DMS153 treated with DMSO at 0.1 percent for 48 hours (cell line): Measurements from ENCODE around the gene KHDC1L.
"Not testable (repeated sequence)": the region's sequence is repeated elsewhere in the genome, so short reads cannot be mapped to it uniquely, and the experiment has no call there.

ENCODE experiments used
- DNase-seq: peaks from one replicate; lab custom pipeline; 2025; ENCODE audit not compliant: unreplicated experiment; lab: John Stamatoyannopoulos, UW

KHDC1L gene

DNA sequence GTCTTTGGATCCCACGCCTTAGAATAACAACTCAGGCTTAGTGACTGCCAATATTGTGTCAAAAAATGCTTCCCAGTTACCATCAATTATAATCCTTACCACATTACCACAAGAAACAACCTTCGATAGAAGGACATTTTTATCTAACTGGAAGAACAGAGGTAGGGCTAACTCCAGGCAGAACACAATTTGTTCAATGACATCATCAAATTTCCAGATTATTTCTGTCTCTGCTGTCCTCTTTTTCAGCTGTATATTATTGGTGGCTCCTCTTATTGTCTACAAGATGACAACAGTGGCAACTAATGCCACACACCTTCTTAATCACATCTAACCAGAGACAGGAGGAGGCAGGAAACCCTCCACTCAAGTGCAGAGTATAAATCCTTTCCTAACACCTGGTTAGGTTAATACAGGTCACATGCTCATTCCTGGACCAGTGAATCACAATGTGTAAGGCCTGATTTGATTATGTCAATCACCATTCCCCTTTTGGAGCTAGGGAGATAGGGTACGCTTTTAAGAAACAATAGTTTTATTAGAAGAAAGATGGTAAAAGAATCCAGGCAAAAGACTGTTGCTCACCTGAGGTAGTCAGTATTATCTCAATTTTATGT, 18.0 kb downstream of the KHDC1L start:
- DNase-seq = no peak

DNA sequence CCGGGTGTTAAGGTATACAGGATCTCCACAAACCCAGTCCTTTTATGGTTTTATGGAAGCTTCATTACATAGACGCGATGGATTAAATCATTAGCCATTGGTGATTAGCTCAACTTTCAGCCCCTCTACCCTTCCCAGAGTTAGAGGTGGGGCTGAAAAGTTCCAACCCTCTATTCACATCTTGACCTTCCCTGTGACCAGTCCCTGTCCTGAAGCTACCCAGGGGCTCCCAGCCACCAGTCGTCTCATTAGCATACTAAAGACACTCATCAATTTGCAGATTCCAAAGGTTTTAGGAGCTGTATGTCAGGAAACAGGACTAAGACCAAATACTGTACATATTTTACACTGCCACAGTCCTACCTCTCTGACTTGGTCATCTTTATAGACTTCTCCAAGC, 21.0 kb downstream of the KHDC1L start:
- DNase-seq = no peak

DNA sequence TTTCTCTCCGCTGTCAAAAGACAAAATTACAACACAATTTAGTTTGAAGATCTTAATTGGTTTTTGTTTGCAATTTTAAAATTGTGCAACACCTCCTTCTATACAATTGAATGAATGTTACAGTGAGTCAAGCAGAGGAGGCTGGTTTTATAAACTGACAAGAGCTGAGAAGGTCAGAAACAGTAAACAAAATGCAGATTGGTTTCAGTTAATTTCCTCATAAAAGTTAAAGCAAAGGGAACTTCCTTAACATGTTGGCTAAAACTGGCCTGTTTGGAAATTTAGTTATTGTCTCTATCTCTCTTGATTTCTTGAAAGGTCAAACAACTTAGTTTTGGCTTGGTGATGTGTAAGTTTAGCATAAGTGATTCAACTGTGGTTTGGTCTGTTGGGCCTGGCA, 22.2 kb downstream of the KHDC1L start:
- no peak for DNase-seq

DNA sequence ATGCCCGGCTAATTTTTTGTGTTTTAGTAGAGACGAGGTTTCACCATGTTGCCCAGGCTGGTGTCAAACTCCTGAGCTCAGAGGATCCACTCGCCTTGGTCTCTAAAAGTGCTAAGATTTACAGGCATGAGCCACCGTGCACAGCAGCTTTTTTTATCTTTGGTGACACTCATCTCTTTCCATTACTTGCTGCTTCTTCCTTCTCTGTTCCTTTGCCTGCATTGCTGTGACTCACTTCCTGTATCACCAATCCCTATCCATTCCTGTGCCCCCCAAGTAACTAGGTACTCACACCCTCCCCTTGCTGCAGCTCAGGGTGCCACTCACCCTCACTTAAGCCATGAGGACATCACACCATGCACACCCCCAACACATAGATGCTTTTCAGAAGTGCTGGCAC, 24.6 kb downstream of the KHDC1L start:
- DNase-seq = no peak

DNA sequence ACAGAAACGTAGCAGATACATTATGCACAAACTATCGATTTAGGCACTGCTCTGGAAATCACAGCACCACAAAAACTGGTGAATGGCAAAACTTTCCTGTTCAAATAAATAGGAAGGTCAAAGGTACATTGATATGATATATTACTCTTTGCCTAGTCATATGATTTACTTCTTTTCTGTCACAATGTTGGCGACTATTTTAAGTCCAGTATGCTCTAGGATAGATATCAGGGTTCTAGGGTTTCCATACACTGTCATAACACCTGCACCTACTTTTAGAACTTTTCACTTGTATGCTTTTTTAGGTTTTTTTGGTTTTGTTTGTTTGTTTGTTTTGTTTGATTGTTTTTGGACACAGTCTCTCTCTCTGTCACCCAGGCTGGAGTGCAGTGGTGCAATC, 25.0 kb downstream of the KHDC1L start:
- no peak for DNase-seq

DNA sequence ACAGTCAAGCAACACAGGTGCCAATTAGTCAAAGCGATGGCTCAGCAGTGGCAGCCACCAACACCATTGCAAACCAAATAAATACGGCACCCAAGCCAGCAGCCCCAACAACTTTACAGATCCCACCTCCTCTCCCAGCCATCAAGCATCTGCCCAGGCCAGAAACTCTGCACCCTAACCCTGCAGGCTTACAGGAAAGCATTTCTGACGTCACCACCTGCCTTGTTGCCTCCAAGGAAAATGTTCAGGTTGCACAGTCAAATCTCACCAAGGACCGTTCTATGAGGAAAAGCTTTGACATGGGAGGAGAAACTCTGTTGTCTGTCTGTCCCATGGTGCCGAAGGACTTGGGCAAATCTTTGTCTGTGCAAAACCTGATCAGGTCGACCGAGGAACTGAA, 30.6 kb downstream of the KHDC1L start:
- no peak for DNase-seq

DNA sequence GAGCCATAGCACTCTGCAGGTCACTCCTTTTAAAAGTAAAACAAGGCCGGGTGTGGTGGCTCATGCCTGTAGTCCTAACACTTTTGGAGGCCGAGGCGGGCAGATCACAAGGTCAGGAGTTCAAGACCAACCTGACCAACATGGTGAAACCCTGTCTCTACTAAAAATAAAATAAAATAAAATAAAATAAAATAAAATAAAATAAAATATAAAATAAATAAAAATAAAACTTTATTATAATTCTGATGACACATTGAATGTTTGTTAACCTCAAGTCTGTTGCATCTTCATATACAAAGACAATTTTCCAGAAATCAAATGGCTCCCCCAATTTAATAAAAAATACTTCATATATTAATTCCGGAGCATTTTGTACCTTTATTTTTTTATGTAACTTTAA, 32.0 kb downstream of the KHDC1L start:
- not testable (repeated sequence) for DNase-seq

DNA sequence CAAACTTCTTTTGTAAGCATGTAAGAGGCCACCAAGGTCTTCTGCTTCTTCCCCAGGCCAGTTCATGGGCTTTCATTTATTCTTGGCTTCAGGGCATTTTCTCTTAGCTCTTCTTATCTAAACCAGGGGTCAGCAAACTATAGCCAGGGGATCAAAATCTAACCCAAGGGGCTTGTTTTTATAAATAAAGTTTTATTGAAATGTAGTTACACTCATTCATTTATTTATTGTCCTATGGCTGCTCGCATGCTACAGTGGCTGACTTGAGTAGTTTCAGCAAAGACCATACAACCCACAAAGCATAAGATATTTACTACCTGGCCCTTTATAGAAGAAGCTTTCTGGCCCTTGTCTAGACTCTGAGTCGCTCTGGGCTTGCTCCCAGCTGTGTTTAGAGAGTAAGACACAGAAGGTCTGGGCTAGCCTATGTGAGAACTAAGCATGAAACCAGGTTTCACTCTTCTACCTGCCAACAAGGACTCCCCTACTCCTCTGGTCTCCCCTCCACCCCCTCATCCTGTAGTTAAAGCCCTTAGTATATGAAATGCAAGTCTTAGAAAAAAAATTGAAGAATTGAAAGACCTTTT, 43.2 kb downstream of the KHDC1L start:
- DNase-seq = no peak

DNA sequence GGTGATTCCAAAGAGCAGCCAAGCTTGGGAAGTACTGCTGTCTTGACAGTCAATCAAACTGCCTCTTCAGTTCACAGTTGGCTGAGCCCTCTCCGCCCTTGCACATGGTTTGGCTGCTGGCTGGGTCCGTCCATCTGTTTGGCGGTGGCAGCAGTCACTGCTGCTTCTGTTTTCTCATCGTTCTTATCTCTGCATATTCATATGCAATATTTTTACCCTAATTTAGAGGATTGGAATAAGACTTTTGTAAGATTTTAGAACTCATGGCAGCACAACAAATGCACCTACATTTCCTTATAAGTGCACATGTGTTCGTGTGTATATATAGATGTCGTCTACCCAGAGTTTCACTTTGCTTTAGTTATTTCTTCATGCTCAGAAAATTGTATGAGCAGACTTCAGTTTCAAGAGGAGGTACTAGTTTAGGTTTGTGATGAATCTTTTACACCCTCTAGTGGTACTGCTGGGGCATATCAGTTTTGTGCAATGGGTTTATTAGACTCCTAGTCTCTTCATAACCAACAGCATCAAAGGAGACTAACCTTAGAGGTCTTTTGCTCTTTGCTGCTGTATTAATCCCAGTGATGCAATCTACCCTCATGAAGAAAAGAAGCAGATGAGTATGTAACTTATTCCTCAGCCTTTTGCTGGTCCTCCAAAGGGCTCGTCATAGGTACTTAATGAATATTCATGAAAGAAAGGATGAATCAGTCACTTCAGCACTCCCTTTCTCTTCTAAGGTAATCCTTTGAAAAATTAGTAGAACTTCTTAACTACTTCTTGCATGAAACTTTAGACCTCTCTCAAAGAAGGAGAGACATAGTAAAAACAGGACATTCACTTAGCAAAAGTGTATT, 44.3 kb downstream of the KHDC1L start:
- peak; percentile 77 for DNase-seq

DNA sequence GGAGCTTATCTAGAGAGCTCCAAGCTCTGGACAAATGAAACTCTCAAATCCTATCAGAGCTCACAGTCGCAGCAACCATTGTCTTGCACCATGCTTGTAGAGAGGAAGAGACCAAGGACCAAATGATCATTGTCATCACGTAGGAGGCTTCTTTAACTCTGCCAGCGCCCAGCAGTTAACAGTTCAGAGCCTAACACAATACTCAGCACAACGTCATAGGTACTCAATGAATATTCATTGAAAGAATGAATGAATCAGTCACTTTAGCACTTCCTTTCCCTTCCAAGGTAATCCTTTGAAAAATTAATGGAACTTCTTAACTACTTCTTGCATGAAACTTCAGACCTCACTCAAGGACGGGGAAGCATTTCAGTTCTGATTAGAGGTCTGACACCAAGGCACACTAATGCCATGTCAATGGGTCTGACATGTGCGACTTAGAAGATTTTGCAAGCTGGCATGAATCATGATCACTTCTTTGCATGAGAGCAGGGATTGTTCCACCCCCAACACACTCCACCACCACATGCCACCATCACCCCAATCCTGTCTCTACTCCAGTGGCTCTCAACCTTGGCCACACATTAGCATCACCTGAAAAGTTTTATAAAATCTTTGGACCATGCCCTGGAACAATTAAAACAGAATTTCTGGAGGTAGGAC, 45.1 kb downstream of the KHDC1L start:
- no peak for DNase-seq

DNA sequence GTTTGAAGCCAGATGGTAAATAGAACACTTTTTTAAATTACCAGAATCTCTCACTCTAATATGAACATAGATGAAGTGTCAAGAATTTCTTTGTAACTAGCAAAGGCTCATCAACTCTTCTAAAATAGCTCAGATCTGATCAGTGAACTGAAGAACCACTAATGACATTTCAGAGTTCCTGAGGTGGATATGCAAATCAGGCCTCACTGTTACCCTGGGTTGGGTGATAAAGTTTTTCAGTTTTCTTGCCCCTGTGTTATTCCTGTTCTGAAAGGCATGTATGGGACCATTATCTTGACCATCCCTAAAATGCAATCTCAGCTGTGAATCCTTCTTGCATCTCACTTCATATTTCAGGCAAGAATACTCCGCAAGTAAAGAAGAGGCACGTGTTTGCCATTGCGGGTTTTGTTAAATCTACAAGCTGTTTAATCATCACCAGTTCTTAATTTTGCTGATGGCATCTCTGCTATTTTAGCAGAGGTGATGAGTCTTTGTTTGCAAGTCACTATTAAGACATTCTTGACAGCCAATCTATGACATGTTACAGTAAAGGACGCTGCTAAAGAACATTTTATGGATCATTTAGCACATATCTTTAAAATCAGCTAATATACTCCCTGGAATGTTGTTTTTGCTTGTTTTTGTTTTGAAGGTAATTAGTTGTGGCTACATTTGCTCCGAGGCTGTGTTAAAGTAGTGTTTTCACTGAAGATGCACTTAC, 47.9 kb downstream of the KHDC1L start:
- DNase-seq = no peak

DNA sequence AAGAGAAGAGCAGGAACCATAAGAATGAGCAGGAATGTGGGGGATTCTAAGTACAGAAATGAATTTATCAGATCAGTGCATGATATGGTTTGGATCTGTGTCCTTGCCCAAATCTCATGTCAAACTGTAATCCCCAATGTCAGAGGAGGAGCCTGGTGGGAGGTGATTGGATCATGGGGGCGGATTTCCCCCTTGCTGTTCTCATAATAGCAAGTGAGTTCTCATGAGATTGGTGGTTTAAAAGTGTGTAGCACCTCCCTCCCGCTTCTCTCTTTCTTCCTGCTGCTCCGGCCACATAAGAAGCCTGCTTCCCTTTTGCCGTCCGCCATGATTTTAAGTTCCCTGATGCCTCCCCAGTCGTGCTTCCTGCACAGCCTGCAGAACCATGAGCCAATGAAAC, 49.2 kb downstream of the KHDC1L start:
- DNase-seq = no peak

DNA sequence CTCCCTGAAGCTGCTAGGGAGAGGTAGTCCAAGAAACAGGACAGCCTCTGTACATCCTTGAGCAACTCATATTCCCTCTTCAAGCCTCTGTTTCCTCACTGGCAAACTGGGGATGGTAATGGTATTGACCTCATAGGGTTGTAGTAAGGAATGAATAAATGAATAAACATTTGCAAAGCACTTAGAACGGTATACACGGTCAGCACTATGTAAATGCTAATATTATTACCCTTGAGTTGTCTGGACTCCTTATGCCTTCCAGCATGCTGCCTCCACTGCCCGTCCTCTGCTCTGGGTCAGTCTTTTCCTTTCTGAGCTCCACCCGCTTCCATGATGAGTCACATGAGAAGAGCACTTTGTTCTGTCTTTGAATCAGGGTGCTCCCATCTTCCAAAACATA, 50.6 kb downstream of the KHDC1L start:
- DNase-seq = no peak
